DOHH2 (cell line): ENCODE data around the gene COMMD10.

Experiments used
- CTCF ChIP-seq: fragments of 200-600 bp; sonication (generic); IDR thresholded peaks from one replicate; pipeline ENCODE4 v1.5.1; 2014; ENCODE audit warnings: antibody characterized with exemption, mild to moderate bottlenecking, low read depth, low read length; ENCODE audit not compliant: poor library complexity, severe bottlenecking
- EZH2phosphoT487 ChIP-seq: fragments of 200-600 bp; sonication (generic); IDR thresholded peaks from 2 replicates; pipeline ENCODE4 v1.6.1; 2017; ENCODE audit warnings: borderline replicate concordance, mild to moderate bottlenecking, antibody characterized with exemption, low read length, moderate library complexity, mixed read lengths

- TF ChIP-seq CTCF = no peak
- TF ChIP-seq EZH2phosphoT487 = no peak
These were observed 131.4 kb downstream of the COMMD10 start for GRCh38 chr5:116216246-116216645.
